Retinal pigment epithelial cell (primary cell): ENCODE results near the gene MMP11.

Experiments used
- DNase-seq: peaks from one replicate; pipeline ENCODE4 v3.0.0-alpha.2; 2010; ENCODE audit warnings: low read depth
- H3K4me3 ChIP-seq: 2 replicates; pipeline ENCODE4 v1.5.1; 2011; ENCODE audit warnings: mild to moderate bottlenecking, low read length, control low read depth, moderate library complexity
- TF ChIP-seq, protein P1 (sequence below): conservative IDR thresholded peaks from 2 replicates; pipeline ENCODE4 v1.5.1; 2011; ENCODE audit warnings: low read depth, low read length, control low read depth, inconsistent platforms

The MMP11 gene

DNA sequence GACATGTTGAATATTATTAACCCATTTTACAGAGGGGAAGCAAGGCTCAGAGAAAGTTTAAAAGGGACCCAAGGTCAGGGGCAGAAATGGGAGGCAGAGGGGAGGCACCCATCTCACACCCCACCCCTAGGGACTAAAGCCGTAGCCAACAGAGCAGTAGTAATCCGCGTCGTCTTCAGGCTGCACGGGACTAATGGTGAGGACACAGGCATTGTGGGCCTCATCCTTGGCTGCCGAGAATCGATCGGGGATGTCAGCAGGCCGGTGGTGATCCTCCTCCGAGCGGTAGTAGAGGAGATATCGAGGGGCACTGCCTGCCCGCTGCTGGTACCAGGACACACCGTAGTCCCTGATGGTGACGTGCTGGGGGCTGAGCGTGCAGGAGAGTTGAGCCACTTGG lies 19.9 kb upstream of the MMP11 start:
- no peak for DNase-seq
- no peak overlapping the region for H3K4me3 ChIP-seq
- TF ChIP-seq, protein P1, sequence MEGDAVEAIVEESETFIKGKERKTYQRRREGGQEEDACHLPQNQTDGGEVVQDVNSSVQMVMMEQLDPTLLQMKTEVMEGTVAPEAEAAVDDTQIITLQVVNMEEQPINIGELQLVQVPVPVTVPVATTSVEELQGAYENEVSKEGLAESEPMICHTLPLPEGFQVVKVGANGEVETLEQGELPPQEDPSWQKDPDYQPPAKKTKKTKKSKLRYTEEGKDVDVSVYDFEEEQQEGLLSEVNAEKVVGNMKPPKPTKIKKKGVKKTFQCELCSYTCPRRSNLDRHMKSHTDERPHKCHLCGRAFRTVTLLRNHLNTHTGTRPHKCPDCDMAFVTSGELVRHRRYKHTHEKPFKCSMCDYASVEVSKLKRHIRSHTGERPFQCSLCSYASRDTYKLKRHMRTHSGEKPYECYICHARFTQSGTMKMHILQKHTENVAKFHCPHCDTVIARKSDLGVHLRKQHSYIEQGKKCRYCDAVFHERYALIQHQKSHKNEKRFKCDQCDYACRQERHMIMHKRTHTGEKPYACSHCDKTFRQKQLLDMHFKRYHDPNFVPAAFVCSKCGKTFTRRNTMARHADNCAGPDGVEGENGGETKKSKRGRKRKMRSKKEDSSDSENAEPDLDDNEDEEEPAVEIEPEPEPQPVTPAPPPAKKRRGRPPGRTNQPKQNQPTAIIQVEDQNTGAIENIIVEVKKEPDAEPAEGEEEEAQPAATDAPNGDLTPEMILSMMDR, result no peak

DNA sequence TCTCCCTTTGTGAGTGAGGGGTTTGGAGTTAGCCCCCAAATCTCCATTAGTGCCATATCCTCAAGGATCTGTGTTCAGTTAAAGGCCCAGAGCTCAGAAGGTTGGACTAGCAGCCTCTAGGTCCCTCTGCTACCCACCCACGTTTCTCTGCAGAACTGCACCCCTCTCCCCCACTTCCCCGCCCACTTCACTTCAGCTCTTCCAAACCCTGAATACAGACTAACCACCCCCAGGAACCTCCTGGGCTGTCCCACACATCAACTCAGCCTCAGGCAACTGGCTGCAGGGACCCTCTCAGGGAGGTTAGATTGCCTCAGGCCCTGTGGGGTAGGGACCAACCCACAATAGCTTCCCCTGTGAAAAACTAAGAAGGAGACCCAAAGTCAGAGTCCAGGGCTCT lies 19.3 kb upstream of the MMP11 start:
- TF ChIP-seq, protein P1, result no peak
- H3K4me3 ChIP-seq, result no peak overlapping the region
- no peak for DNase-seq

DNA sequence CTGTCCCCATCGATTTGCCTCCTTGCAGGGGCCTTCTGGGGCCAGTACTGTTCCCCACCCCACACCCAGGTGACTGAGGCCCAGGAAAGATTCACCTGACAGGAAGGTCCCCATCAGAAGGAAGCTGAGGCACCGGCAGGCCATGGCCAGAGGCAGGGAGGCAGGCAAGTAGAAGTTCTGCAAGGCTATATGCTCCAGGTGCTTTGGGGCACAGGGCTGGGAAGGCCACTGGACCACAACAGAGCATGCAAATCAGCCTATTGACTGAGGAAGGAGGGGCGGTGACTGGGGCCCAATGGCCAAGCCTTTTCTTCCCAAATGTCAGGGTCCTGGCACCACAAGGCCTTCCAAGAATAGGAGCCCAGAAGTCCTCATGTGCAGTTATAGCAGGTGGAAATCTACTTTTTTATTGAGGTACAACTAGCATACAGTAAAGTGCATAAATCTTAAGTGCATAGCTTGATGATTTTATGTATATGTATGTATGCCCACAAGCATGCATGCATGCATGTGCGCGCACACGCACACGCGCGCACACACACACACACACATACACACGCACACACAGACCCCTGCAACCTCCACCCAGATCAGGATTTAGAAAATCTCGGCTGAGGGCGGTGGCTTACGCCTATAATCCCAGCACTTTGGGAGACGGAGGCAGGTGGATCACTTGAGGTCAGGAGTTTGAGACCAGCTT lies 18.3 kb upstream of the MMP11 start, which contains the start of gene VPREB3:
VPREB3 (minus strand) TSS at position 206 of the 700 bp plus-strand sequence; CDS start at position 144, 62 bp downstream.
- DNase-seq, result no peak
- TF ChIP-seq, protein P1, result no peak
- H3K4me3 ChIP-seq, result no peak within 1 kb of the TSS

DNA sequence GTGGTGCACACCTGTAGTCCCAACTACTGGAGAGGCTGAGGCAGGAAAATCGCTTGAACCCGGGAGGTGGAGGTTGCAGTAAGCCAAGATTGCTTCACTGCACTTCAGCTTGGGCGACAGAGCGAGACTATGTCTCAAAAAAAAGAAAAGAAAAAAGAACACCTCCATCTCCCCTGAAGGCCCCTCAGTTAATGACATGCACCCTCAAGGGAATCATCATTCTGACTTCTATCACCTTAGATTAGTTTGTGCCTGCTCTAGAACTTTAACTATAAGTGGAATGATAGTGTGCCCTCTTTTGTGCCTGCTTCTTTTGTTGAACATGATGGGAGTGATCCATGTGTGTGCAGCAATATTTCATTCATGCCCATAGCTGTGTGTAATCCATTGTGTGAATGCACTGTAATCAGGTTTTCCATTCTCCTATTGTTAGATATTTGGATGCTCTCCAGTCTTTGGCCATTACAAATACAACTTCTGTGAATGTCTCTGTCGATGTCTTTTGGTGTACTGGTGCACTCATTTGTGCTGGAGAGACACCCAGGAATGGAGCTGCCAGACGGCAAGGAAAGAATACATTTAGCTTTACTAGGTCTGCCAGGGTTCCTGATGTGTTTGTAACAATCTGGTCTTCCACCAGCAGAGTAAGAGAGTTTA lies 17.5 kb upstream of the MMP11 start:
- DNase-seq, result no peak
- H3K4me3 ChIP-seq, result no peak overlapping the region
- TF ChIP-seq, protein P1, result no peak

- TF ChIP-seq, protein P1, result no peak
- no peak for DNase-seq
Observed at GRCh38 chr22:23755711-23756110, 16.9 kb upstream of the MMP11 start.

GRCh38 chr22:23756891-23757290 lies 15.8 kb upstream of the MMP11 start:
- TF ChIP-seq, protein P1, result no peak
- H3K4me3 ChIP-seq, result no peak overlapping the region
- DNase-seq, result no peak

More at GRCh38 chr22:23755711-23756110, 16.9 kb upstream of the MMP11 start:
- no peak overlapping the region for H3K4me3 ChIP-seq

DNA sequence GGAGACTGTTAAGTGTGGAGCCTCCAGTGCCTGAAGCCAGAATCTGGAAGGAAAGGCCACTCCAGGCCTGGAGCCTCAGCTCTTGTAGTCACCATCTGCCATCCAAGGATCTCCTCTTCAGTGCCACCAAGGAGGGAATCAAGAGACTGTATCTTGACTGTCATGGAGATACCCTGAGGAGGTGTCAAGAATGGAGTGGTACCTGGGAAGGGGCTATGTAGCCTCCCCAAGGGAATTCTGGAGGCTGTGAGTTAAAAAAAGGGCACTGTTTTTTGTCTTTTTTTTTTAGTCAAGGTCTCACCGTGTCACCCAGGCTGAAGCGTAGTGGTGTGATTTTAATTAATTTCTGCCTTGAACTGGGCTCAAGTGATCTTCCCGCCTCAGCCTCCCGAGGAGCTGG lies 13.1 kb upstream of the MMP11 start:
- H3K4me3 ChIP-seq, result no peak overlapping the region

More for the DNA sequence above, 13.1 kb upstream of the MMP11 start:
- DNase-seq, result no peak
- TF ChIP-seq, protein P1, result no peak
